GM11168 (cell line): ENCODE results near the gene MBNL2.
"Not testable (repeated sequence)": the region's sequence is repeated elsewhere in the genome, so short reads cannot be mapped to it uniquely, and the experiment has no call there.

Experiments used
- in situ Hi-C: fragments of 300-500 bp; cut with MboI; formaldehyde crosslinking; loops from one replicate; pipeline ENCODE4 v1.12.0; 2022; ENCODE audit warnings: low sequenced_read_pairs; ENCODE audit not compliant: unreplicated experiment

Gene MBNL2

GRCh38 chr13:97339019-97339987, 117.2 kb downstream of the MBNL2 start:
- in situ Hi-C loops: no loop called here

DNA sequence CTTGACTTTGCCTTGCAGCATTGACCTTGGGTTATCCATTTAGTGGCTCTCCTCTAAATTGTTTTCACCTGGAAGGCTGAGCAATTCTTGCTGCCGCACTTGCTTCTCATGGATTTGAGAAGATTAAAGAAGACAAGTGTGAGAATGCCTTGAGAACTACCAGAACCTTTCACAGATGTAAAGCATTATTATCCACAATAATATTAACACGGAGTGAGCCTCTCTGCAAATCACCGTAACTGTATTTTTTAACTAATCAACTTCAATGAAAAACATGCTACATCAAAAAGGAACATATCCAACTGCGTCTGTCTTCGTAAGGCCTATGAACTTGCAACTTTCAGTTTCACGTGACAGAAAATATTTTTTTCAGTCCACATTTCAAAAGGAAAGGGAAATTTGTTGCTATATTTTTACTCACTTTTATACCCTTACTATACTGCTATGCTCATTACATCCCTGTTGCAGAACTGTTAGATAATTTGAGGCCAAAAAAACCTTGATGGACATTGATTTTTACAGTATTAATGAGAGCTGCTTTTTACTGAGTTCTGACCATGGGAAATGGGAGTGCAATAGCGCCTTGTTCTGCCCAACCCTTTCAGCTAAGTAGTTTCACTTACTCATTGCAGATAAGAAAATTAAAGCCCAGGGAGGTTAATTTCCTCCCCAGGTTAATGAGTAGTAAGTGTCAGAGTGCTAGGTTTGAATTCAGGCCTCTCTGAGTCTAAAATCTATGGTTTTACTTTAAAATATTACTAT, 118.0 kb downstream of the MBNL2 start:
- in situ Hi-C loops: loop anchor here (10.0 kb wide), 1 partner anchor 215 kb away; no protein-coding TSS in a partner anchor

GRCh38 chr13:97341135-97341534, 119.0 kb downstream of the MBNL2 start:
- in situ Hi-C loops: loop anchor here (10.0 kb wide), 1 partner anchor 216 kb away; no protein-coding TSS in a partner anchor

DNA sequence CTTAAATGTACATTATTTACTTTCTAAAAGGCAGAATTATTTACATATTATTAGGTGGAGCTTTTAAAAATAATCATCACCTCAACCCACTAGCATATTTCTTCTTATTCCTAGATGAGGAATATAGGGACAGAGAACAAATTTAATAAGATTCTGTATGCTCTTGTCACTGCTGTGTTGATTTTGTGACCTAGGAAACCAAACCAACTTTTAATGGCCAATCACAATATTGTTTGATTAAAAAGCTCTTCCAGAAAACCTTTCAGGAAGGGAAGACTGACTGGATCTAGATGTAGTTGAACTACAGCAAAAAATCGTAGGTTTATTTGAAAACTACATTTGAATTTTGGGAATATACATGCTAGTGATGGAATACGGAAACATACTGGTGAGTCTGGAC, 120.0 kb downstream of the MBNL2 start:
- in situ Hi-C loops: loop anchor here (10.0 kb wide), 1 partner anchor 217 kb away; no protein-coding TSS in a partner anchor

DNA sequence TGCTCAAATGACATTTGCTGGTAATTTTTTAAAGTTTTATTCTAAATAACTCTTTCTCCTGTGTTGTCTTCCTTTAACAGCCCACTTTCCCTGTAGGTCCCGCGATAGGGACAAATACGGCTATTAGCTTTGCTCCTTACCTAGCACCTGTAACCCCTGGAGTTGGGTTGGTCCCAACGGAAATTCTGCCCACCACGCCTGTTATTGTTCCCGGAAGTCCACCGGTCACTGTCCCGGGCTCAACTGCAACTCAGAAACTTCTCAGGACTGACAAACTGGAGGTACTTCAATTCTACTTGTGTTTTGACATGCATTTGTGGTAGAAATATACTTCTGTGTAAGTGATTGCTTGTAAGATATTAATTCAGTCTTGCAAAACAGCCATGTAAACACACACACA, 120.8 kb downstream of the MBNL2 start:
- in situ Hi-C loops: loop anchor here (10.0 kb wide), 1 partner anchor 218 kb away; no protein-coding TSS in a partner anchor

DNA sequence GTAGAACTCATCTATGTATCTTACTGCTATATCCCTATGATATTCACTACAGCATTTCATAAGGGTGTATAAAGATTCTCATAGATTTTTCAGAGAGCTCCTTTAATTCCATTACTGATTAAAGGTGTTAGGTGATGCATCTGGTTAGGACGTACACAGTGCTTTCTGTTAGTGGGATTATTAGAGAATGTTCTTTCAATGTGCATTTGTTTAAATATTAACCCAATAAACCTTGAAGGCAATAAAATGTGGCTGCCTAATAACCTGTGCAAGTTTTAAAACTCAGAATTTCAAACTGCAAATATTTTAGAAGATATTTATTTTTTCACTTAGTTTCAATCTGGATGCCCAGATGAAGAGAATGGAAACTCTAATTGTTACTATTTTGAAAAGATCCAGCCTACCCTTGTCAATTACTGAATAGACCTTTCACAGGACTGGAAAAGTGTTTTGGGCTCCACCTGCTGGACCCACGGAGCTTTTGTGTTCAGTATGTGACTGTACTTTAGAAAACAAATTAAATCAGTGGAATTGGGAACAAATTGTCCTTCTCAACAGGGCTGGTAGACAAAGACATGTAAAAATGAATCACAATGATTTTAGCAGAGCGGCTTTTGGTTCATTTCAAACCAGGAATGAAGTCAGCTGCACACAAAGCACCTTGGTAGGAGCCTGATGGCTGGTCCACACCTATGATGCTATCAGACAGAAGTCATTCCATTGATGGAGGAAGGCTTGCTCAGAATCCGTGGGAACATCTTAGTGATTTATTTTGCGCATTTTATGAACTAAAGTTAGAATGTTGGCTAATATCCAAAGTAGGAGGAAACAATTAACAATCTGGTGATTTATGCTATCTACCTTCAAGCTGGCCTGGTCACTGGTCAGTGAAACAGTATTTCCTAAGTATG, 122.4 kb downstream of the MBNL2 start:
- in situ Hi-C loops: loop anchor here (10.0 kb wide), 1 partner anchor 220 kb away; no protein-coding TSS in a partner anchor

DNA sequence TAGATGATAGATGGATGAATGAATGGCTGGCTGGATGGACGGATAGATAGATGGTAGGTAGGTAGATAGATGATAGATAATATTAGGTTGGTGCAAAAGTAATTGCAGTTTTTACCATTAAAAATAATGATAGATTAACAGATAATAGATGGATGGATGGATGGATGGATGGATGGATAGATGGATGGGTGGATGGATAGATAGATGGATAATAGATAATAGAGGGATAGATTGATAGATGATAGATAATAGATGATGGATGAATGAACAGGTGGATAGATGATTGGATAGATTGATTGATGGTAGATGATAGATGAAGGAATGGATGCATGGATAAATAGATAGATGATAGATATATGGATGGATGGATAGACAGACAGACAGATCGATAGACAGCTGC, 124.0 kb downstream of the MBNL2 start:
- in situ Hi-C loops: loop anchor here (10.0 kb wide), 1 partner anchor 221 kb away; no protein-coding TSS in a partner anchor

- in situ Hi-C loops: loop anchor here (10.0 kb wide), 1 partner anchor 222 kb away; no protein-coding TSS in a partner anchor
These were observed 124.6 kb downstream of the MBNL2 start for GRCh38 chr13:97346561-97347254.

DNA sequence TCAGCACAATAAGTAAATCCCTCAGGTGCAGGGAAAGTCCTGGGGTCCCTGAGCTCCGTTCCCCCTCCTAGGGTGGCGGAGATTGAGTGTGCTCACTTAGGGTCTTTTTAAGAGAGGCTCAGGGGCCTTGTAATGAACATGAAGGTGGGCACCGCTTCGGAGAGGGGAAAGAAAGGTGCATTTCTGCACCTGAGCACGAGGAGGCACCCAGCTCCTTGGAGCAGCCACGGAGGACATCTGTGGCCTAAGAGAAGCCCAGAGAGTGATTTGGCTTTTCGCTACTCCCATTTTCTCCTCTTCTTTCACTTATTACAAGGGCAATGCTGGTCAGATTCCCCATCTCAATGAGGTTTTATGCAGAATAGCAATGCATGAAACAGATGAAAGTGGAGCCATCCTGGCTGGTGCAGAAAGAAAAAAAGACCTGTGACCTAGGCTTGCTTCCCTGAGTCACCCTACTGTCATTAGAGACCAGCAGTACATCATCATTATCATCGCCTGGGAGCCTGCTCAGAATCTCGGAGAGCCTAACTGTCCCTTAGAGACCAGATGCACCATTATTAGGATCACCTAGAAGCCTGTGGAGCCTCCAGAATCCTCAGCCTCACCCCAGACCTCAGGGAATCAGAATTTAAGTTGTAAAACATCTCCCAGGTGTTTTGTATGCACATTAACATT, 125.3 kb downstream of the MBNL2 start:
- in situ Hi-C loops: loop anchor here (10.0 kb wide), 1 partner anchor 223 kb away; no protein-coding TSS in a partner anchor

GRCh38 chr13:97348569-97349100, 126.5 kb downstream of the MBNL2 start:
- in situ Hi-C loops: loop anchor here (10.0 kb wide), 1 partner anchor 224 kb away; no protein-coding TSS in a partner anchor

DNA sequence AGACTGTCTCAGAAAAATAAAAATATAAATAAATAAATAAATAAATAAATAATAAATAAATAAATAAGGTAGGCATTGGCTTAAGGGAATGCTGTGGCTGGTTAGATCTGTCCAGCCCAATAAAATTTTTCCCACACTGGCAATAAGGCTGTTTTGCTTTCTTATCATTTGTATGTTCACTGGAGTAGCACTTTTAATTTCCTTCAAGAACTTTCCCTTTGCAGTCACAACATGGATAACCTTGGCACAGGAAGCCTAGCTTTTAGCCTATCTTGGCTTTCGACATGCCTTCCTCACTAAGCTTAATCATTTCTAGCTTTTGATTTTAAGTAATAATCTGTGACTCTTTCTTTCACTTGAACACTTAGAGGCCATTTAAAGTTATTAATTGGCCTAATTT, 129.9 kb downstream of the MBNL2 start:
- in situ Hi-C loops: not testable (repeated sequence)

GRCh38 chr13:97352815-97353214, 130.7 kb downstream of the MBNL2 start:
- in situ Hi-C loops: no loop called here

DNA sequence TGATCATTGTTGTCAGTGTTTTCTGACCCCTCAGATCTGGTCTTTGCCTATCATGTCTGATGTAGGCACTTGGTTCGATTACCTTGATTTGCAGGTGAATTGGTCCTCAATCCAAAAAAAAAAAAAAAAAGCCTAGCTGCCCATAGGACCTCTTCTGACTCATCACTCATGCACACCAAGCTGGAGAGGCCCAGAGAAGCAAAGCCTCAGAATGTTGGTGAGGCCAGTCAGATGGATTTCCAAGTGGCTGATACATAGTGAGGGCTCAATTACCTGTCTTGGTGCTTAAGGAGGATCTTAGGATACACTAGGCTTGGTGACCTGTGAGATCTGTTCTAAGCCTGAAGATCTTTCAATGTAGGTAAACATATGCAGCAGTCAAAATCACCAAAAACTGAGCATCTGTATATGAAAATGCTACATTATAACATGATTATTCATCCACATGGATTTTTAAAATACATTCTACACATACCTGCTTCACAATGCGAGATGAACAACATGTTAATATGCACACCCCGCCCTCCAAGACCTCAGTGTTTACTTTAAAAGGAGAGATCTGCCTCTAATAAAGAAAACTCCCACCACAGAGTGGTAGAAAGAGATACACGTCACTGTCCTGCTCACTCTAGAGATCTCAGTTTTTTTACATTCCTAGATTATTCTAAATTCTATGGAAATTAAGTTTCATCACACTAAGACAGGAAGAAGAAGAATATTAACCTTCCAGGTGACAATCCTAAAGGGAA, 132.0 kb downstream of the MBNL2 start:
- in situ Hi-C loops: no loop called here

DNA sequence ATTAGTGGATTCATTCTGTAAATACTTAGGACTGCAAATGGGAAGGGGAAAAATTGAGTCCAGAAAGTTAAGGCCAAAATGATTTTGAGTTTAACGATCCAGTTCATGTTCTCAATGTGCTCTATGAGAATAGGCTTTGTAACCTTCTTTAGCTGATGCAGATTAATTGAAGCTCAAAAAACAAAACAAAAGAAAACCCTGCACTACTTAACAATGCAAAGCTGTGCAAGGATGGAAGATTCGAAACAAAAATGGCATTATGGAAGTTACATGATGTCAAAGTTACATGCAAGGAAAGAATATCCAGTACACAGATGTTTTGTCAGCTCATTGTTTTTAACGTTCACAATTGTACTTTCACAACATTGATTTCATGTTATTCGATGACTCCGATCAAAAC, 132.7 kb downstream of the MBNL2 start:
- in situ Hi-C loops: no loop called here

GRCh38 chr13:97356592-97356991, 134.5 kb downstream of the MBNL2 start:
- in situ Hi-C loops: no loop called here

- in situ Hi-C loops: no loop called here
These were observed 137.3 kb downstream of the MBNL2 start for GRCh38 chr13:97359181-97360057.

GRCh38 chr13:97360610-97361009, 138.5 kb downstream of the MBNL2 start:
- in situ Hi-C loops: no loop called here
